Measurements from ENCODE around the gene KLHL6.
"Not testable (repeated sequence)": the region's sequence is repeated elsewhere in the genome, so short reads cannot be mapped to it uniquely, and the experiment has no call there.

Gene KLHL6

DNA sequence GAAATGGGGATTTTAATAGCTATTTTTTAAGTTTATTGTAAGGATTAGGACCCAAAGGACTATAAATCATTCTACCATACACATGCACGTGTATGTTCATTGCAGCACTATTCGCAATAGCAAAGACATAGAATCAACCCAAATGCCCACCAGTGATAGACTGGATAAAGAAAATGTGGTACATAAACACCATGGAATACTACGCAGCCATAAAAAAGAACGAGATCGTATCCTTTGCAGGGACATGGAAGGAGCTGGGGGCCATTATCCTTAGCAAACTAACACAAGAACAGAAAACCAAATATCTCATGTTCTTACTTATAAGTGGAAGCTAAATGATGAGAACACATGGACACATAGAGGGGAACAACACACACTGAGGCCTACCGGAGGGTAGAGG, 26.7 kb downstream of the KLHL6 start:
- not testable (repeated sequence) for DNase-seq

- DNase-seq: no peak
Observed at GRCh38 chr3:183527428-183528379, 27.8 kb downstream of the KLHL6 start.

DNA sequence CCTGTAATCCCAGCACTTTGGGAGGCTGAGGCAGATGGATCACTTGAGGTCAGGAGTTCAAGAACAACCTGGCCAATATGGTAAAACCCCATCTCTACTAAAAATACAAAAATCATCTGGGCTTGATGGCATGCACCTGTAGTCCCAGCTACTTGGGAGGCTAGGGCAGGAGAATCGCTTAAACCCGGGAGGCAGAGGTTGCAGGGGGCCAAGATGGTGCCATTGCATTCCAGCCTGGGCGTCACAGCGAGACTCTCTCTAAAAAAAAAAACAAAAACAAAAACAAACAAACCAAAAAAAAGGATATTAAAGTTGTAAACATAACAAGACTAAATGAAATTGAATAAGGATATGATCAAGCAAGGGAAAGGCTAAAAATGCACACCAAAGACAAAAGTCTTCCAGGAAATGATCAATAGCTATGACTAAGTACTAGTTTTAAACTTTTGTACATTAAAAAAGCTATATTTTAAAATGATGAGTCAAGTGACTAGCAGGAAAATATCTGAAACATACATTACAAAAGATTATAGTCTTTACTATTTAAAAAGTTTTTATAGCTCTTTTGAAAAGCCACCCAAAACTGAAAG, 28.6 kb downstream of the KLHL6 start:
- DNase-seq: no peak

DNA sequence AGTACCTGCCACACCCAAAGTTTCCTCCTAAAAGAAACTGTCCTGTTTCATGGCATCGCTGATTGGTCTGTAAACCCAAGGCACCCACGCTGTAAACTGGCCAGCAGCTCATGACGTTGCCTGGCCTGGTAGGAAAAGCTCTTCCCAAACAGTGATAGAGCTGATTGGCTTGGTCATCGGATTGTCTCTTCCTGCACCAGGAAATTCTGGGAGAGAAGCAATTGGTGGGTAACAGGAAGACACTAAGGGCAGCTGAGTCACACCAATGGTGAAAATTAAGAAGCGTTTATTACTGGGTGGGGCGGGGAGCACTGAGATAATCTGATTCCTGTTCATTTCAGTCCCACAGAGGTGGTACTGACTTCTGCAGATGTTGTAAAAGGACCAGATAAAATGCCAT, 31.0 kb downstream of the KLHL6 start:
- no peak for DNase-seq

- not testable (repeated sequence) for DNase-seq
Observed at GRCh38 chr3:183520741-183521556, 34.6 kb downstream of the KLHL6 start.

DNA sequence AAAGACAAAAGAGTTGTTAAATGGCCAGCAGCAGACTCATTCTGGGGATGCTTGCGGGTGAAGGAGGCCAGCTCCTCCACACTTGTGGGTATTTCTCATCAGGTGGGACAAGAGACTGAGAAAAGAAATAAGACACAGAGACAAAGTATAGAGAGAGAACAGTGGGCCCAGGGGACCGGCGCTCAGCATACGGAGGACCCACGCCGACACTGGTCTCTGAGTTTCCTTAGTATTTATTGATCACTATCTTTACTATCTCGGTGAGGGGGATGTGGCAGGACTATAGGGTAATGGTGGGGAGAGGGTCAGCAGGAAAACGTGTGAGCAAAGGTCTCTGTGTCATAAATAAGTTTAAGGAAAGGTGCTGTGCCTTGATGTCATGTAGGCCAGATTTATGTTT, 35.2 kb downstream of the KLHL6 start:
- DNase-seq: not testable (repeated sequence)

DNA sequence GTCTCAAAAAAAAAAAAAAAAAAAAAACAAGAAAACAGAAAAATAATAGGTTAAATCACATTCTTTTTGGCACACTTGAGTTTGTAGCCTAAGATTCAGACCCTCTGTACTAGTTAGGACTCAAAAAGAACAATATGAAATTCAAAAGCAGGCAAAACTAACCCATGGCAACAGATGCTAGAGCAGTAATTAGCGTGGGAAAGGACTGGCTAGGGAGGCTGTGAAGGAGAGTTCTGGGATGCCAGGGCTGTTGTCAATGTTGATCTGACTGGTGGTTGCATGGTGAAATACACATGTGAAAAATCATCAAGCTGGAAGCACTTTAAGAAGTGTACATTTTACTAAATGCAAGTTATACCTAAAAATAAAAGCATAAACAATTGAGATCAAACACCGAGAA, 35.6 kb downstream of the KLHL6 start:
- DNase-seq: no peak

- no peak for DNase-seq
Observed at GRCh38 chr3:183518491-183519251, 36.8 kb downstream of the KLHL6 start.

DNA sequence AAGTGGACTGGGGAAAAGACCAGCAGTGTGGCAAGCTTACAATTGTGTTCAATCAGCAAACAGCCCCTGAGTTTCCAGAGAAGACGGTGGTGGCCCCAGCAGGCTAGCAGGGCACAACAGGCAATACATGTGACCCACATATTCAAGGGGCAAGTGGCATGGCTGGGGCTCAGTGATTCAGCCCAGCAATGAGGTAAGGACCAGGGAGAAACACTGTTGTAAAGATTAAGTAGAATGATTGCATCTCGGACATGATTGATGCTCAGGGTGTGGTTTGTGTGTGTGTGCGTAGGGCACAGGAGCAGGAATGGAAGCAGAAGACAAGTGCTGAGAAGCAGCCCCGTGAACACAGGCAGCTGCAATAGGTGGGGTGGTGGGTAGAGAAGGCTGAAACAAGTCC, 37.9 kb downstream of the KLHL6 start:
- DNase-seq: no peak

- DNase-seq: no peak
Observed at GRCh38 chr3:183515968-183516851, 39.3 kb downstream of the KLHL6 start.

GRCh38 chr3:183514021-183514420, 41.5 kb downstream of the KLHL6 start:
- DNase-seq: no peak

GRCh38 chr3:183513046-183513706, 42.3 kb downstream of the KLHL6 start:
- no peak for DNase-seq

- DNase-seq: not testable (repeated sequence)
Observed at GRCh38 chr3:183511286-183512131, 44.0 kb downstream of the KLHL6 start.

DNA sequence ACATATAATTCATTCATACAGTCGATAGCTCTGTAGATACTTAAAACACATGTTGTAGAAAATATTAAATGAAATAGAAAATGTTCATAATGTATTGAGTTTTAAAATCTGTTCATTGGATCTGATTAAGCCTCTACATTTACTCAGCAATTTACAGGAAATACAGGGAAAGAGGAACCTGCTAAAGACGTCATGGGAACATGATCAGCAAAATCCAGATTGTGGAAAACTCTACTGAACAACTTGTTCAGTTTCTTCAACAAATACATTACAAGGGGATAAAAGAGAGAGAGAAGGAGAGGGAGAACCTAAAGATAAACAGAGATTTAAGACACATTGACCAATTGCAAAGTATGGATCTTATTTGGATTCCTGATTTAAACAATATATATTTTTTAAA, 46.7 kb downstream of the KLHL6 start:
- no peak for DNase-seq

DNA sequence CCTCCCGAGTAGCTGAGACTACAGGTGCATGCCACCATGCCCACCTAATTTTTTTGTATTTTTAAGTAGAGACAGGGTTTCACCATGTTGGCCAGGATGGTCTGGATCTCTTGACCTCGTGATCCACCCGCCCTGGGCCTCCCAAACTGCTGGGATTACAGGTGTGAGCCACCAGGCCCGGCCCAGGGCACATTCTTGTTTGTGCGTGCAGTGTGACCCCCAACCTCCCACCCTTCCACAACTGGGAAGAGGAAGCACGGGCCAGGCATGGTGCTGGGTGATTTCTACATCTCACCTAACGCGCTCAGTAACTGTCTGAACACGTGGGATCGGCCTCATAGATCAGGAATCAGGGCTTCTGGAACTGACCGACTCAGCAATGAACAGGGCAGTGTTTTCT, 48.0 kb downstream of the KLHL6 start:
- DNase-seq: no peak

GRCh38 chr3:183506674-183507320, 48.7 kb downstream of the KLHL6 start:
- DNase-seq: no peak

- DNase-seq: no peak
Observed at GRCh38 chr3:183504597-183504996, 50.9 kb downstream of the KLHL6 start.

DNA sequence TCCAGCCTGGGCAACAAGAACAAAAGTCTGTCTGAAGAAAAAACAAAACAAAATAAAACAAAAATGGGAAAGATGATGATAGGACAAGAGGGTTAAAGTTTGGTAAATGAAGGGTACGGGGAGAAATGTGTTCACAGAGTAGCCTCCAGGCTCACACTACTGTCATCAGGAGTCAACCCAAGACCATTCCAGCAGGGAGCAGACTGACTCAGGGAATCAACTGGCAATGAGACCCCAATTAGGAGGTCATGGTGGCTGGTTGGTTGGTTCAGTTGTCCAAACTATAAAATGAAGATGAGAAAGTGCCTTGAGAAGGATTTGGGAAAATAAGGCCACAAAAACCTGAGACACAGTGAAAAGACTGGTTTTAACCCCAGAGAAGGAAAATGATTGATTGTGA, 51.8 kb downstream of the KLHL6 start:
- no peak for DNase-seq

Data from NCI-H510A (cell line).